ENCODE data around the gene CFAP52.
A peak's percentile ranks its signal among the peaks of the same experiment; 100 is the strongest.
"Not testable (repeated sequence)": the region's sequence is repeated elsewhere in the genome, so short reads cannot be mapped to it uniquely, and the experiment has no call there.

The CFAP52 gene

GRCh38 chr17:9571201-9571600, 5.2 kb upstream of the CFAP52 start:
- DNase-seq = no peak

GRCh38 chr17:9575381-9576101, 901 bp upstream of the CFAP52 start, which contains the start of gene STX8:
STX8 (minus strand) TSS chr17:9575820; CDS start chr17:9575808, 12 bp downstream.
- DNase-seq = peak; percentile 78 to 85

- DNase-seq = no peak
These were observed 899 bp downstream of the CFAP52 start for GRCh38 chr17:9577373-9577709.

- peak; percentile 1 to 20 for DNase-seq
These were observed 11.7 kb downstream of the CFAP52 start for GRCh38 chr17:9587969-9588656.

- no peak for DNase-seq
These were observed 17.6 kb downstream of the CFAP52 start for GRCh38 chr17:9594065-9594464.

- DNase-seq = not testable (repeated sequence)
These were observed 21.2 kb downstream of the CFAP52 start for GRCh38 chr17:9597638-9598037.

GRCh38 chr17:9598661-9599060, 22.2 kb downstream of the CFAP52 start:
- DNase-seq = no peak

- not testable (repeated sequence) for DNase-seq
These were observed 28.1 kb downstream of the CFAP52 start for GRCh38 chr17:9604583-9604982.

GRCh38 chr17:9606453-9606852, 30.0 kb downstream of the CFAP52 start:
- DNase-seq = no peak

- not testable (repeated sequence) for DNase-seq
These were observed 30.6 kb downstream of the CFAP52 start for GRCh38 chr17:9607058-9607457.

GRCh38 chr17:9611557-9611956, 35.1 kb downstream of the CFAP52 start:
- no peak for DNase-seq

GRCh38 chr17:9612006-9612405, 35.6 kb downstream of the CFAP52 start:
- DNase-seq = no peak

GRCh38 chr17:9615486-9615885, 39.0 kb downstream of the CFAP52 start:
- no peak for DNase-seq

GRCh38 chr17:9622961-9623360, 46.5 kb downstream of the CFAP52 start:
- DNase-seq = no peak

- no peak for DNase-seq
These were observed 52.1 kb downstream of the CFAP52 start for GRCh38 chr17:9628509-9628908.

- DNase-seq = no peak
These were observed 56.3 kb downstream of the CFAP52 start for GRCh38 chr17:9632741-9633140.

GRCh38 chr17:9635340-9635739, 58.9 kb downstream of the CFAP52 start:
- DNase-seq = no peak

- no peak for DNase-seq
These were observed 60.1 kb downstream of the CFAP52 start for GRCh38 chr17:9636501-9636900.

- DNase-seq = not testable (repeated sequence)
These were observed 63.9 kb downstream of the CFAP52 start for GRCh38 chr17:9640388-9640787.

- no peak for DNase-seq
These were observed 67.2 kb downstream of the CFAP52 start for GRCh38 chr17:9643611-9644010.

- no peak for DNase-seq
These were observed 68.7 kb downstream of the CFAP52 start, which contains the start of gene USP43 for GRCh38 chr17:9644910-9645751. USP43 (plus strand) TSS chr17:9645517; CDS start chr17:9645633, 116 bp downstream.

- DNase-seq = no peak
These were observed 69.6 kb downstream of the CFAP52 start for GRCh38 chr17:9645851-9646545.

GRCh38 chr17:9646546-9646885, 70.1 kb downstream of the CFAP52 start:
- DNase-seq = no peak

All from SHP77 (cell line).